Endothelial cell of umbilical vein (primary cell): ENCODE measurements around the gene TBATA. TPM values are rescaled to one million over a fixed set of nuclear protein-coding genes. Genes with fewer than 3 reads are reported as not detected.
"Not testable (repeated sequence)": the region's sequence is repeated elsewhere in the genome, so short reads cannot be mapped to it uniquely, and the experiment has no call there.

Experiments
- BruUV-seq: library from RNA; stranded (reverse); fragments of 400-500 nt; replicated peaks from 2 replicates; lab custom pipeline; 2021; lab: Mats Ljungman, UMichigan
- CTCF ChIA-PET: fragments of 300-600, 350-600 bp; sonication (Branson Sonifier 250); formaldehyde crosslinking; loops from one replicate; lab custom pipeline; 2021; ENCODE audit warnings: antibody characterized with exemption, inconsistent platforms; lab: Charles Lee
- POLR2A ChIA-PET: fragments of 300-600, 350-600 bp; sonication (Branson Sonifier 250); formaldehyde crosslinking; loops from one replicate; lab custom pipeline; 2021; ENCODE audit warnings: antibody characterized with exemption, inconsistent platforms; lab: Charles Lee
- DNase-seq: peaks from one replicate; pipeline ENCODE4 v3.0.0-alpha.2; 2011; ENCODE audit warnings: low read depth, low spot score
- FAIRE-seq: peaks from 2 replicates; lab custom pipeline; 2011; peaks lifted over from hg19 to GRCh38; lab: Jason Lieb, UNC
- H2AFZ ChIP-seq: 2 replicates; pipeline ENCODE4 v1.6.0; 2012; ENCODE audit warnings: low read depth, low read length, control low read depth, inconsistent platforms
- H3K27ac ChIP-seq: 2 replicates; pipeline ENCODE4 v1.5.1; 2011; ENCODE audit warnings: low read depth, mild to moderate bottlenecking, control low read depth, low read length, moderate library complexity; ENCODE audit not compliant: insufficient read depth
- H3K27me3 ChIP-seq, 2 experiments: 2 replicates each; pipeline versions ENCODE4 v1.6.0 to v1.6.1; 2011; ENCODE audit warnings: low read length in 2 of 2, mixed read lengths in 1 of 2; ENCODE audit not compliant: control insufficient read depth in 2 of 2, insufficient read depth in 2 of 2
- H3K36me3 ChIP-seq, 2 experiments: 2 replicates in 1 of 2; 3 replicates in 1 of 2; pipeline ENCODE4 v1.5.1; 2011; ENCODE audit warnings: low read length in 2 of 2, mild to moderate bottlenecking in 1 of 2, moderate library complexity in 1 of 2; ENCODE audit not compliant: control insufficient read depth in 2 of 2, insufficient read depth in 2 of 2; ENCODE audit errors: extremely low read depth in 1 of 2
- H3K4me1 ChIP-seq: 3 replicates; pipeline ENCODE4 v1.5.1; 2011; ENCODE audit warnings: mild to moderate bottlenecking, low read length; ENCODE audit not compliant: control insufficient read depth, insufficient read depth; ENCODE audit errors: extremely low read depth
- H3K4me2 ChIP-seq: 2 replicates; pipeline ENCODE4 v1.6.1; 2011; ENCODE audit warnings: low read length, control low read depth, mixed read lengths; ENCODE audit not compliant: insufficient read depth
- H3K4me3 ChIP-seq, 3 experiments: fragments of 200-600 bp in 1 of 3; sonication (generic), shearing (Covaris generic) in 1 of 3; replicated peaks in 1 of 3; 2 replicates each; pipeline ENCODE4 v1.5.1; 2011 to 2016; ENCODE audit warnings: control low read depth in 3 of 3, low read length in 3 of 3, mild to moderate bottlenecking in 2 of 3, inconsistent platforms in 1 of 3, low read depth in 1 of 3, moderate library complexity in 1 of 3; ENCODE audit not compliant: insufficient read depth in 1 of 3
- H3K79me2 ChIP-seq: 2 replicates; pipeline ENCODE4 v1.6.0; 2012; ENCODE audit warnings: low read length, inconsistent platforms; ENCODE audit not compliant: control insufficient read depth, insufficient read depth
- H3K9ac ChIP-seq: replicated peaks from 2 replicates; pipeline ENCODE3; 2011; ENCODE audit warnings: low read length, control low read depth; ENCODE audit not compliant: insufficient read depth; ENCODE audit errors: extremely low read depth
- H3K9me1 ChIP-seq: replicated peaks from 3 replicates; pipeline ENCODE4 v1.6.0; 2011; ENCODE audit warnings: mild to moderate bottlenecking, low read length; ENCODE audit not compliant: control insufficient read depth, insufficient read depth; ENCODE audit errors: extremely low read depth
- H3K9me3 ChIP-seq: replicated peaks from 2 replicates; pipeline ENCODE4 v1.5.1; 2012; ENCODE audit warnings: low read length, inconsistent platforms; ENCODE audit not compliant: control insufficient read depth, insufficient read depth
- H4K20me1 ChIP-seq: replicated peaks from 2 replicates; pipeline ENCODE3; 2011; ENCODE audit warnings: mild to moderate bottlenecking, low read length; ENCODE audit not compliant: control insufficient read depth, insufficient read depth; ENCODE audit errors: extremely low read depth
- GATA2 ChIP-seq: IDR thresholded peaks from 2 replicates; pipeline ENCODE4 v1.7.0; 2011; ENCODE audit warnings: low read depth, mild to moderate bottlenecking, moderate library complexity, mixed read lengths, low read length; ENCODE audit not compliant: insufficient read length, insufficient read depth
- JUN ChIP-seq: IDR thresholded peaks from 2 replicates; pipeline ENCODE4 v1.6.1; 2011; ENCODE audit warnings: borderline replicate concordance, low read depth; ENCODE audit not compliant: insufficient read length, insufficient read depth
- POLR2A ChIP-seq: IDR thresholded peaks from 2 replicates; pipeline ENCODE4 v1.6.1; 2012; ENCODE audit warnings: low read depth, mild to moderate bottlenecking, control low read depth, low read length
- dilution Hi-C: fragments of 300-500 bp; cut with MboI; formaldehyde crosslinking; loops from one replicate; pipeline ENCODE4 v1.15.0; 2019; ENCODE audit warnings: low sequenced_read_pairs; ENCODE audit not compliant: extremely low pct_ligation_motif_present
- intact Hi-C: fragments of 100-400 bp; cut with micrococcal nuclease; formaldehyde crosslinking; loops from one replicate; pipeline ENCODE4 v1.10.0; 2022
- polyA plus RNA-seq, 4 experiments: library from polyadenylated mRNA; depleted of rRNA in 3 of 4; stranded (reverse) in 3 of 4; unstranded in 1 of 4; fragments of >200 nt; gene quantifications; 2 replicates each; pipeline versions ENCODE4 v1.2.1 to v1.2.3, GENCODE V29; 2011 to 2012; ENCODE audit warnings: missing spikeins in 1 of 4
- total RNA-seq: library from RNA; stranded (reverse); gene quantifications from 2 replicates; pipeline ENCODE4 v1.2.3, GENCODE V29; 2021
- TF ChIP-seq, protein P1 (sequence below), 2 donors: IDR thresholded peaks; 1 replicate in 1 of 2; 2 replicates in 1 of 2; pipeline ENCODE4 v1.5.1; 2011; ENCODE audit warnings: low read length in 2 of 2, mild to moderate bottlenecking in 2 of 2, moderate library complexity in 2 of 2, control low read depth in 1 of 2, inconsistent platforms in 1 of 2, low read depth in 1 of 2; ENCODE audit not compliant: insufficient read depth in 1 of 2; ENCODE audit errors: extremely low read depth in 1 of 2

Gene TBATA
- total and polyA plus RNA-seq, 2 donors (not counting 3 experiments of a cell fraction or from before 2014, with no cell fraction given): not detected

DNA sequence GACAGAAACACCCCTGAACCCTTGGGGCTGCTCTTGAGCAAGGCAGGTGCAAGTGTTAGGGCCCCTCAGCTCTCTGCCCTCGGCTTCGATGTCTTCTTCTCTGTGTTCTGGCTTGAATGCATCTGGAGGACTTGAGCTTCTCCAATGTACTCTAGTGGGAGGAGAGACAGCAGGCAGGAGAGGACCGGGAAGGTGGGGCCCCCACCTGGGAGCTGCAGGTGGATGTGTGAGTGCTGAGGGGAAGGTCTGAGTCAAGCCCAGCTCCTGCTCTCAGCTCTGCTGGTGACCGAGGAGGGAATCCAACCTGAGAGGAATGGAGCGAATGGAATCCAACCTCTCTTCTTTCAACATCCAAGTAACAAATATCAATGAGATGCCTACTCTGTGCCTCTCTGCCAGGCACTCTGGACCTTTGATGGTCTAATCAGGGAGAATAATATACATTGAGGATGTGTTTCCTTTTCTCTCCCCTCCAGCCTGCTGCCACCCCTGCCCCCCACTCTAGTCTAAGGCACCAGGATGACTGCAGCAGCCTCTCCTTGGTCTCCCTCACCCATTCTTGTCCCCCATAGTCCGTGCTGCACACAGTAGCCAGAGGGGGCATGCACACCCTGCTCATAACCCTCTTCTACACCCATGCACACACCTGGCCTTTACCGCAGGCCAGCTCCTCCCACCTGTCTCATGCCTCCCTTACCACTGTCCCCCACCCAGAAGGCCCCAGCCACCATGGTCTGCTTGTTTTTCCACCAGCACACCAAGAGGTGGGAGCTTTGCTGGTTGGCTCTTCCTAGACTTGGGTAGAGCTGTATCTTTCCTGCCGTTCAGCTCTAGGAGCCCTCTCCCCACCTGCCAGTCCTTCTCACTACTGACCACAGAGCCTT, 13.6 kb downstream of the TBATA start:
- ChIA-PET POLR2A (no interaction called here), CTCF (no interaction called here)
- Histone ChIP-seq H3K79me2 (no peaks in the 10 kb centered on the region), H2AFZ (no peak overlapping the region), H3K36me3 (no peaks in the 10 kb centered on the region), H3K9me3 (no peaks in the 10 kb centered on the region), H3K9me1 (no peaks in the 10 kb centered on the region), H3K27me3 (peaks cover 3 to 4% of the 10 kb centered on the region in 2 experiments), H3K9ac (no peak overlapping the region), H3K4me2 (no peak overlapping the region), H3K4me3 (no peak overlapping the region), H3K4me1 (no peaks in the 10 kb centered on the region), H4K20me1 (no peaks in the 10 kb centered on the region), H3K27ac (no peak overlapping the region)
- intact Hi-C loops: no loop called here
- dilution Hi-C loops: no loop called here
- no TSS peak for BruUV-seq
- TF ChIP-seq, protein P1, sequence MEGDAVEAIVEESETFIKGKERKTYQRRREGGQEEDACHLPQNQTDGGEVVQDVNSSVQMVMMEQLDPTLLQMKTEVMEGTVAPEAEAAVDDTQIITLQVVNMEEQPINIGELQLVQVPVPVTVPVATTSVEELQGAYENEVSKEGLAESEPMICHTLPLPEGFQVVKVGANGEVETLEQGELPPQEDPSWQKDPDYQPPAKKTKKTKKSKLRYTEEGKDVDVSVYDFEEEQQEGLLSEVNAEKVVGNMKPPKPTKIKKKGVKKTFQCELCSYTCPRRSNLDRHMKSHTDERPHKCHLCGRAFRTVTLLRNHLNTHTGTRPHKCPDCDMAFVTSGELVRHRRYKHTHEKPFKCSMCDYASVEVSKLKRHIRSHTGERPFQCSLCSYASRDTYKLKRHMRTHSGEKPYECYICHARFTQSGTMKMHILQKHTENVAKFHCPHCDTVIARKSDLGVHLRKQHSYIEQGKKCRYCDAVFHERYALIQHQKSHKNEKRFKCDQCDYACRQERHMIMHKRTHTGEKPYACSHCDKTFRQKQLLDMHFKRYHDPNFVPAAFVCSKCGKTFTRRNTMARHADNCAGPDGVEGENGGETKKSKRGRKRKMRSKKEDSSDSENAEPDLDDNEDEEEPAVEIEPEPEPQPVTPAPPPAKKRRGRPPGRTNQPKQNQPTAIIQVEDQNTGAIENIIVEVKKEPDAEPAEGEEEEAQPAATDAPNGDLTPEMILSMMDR (IDR thresholded peaks at IDR 0.05; ENCODE audit: extremely low read depth in 1 of 2, insufficient read depth in 1 of 2, low read depth in 1 of 2, low read length in 2 of 2): no peak
- TF ChIP-seq JUN (no peak), POLR2A (no peak), GATA2 (no peak)
- DNase-seq: no peak
- no peak for FAIRE-seq

DNA sequence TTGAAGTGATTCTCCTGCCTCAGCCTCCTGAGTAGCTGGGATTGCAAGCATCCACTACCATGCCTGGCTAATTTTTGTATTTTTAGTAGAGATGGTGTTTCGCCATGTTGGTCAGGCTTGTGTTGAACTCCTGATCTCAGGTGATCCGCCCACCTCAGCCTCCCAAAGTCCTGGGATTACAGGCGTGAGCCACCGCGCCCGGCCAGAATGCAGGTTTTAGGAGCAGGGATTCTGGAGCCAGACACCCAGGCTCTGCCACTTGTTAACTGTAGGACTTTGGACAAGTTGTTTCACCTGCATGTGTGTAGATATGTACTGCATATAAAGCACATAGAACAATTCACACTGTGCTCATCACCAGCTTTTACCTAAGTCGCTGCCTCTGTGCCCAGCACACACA, 14.7 kb downstream of the TBATA start:
- POLR2A ChIA-PET, FAIRE-seq, dilution Hi-C loops: not testable (repeated sequence)

More for the DNA sequence above, 14.7 kb downstream of the TBATA start:
- H3K9me1 ChIP-seq, H3K27me3 ChIP-seq, BruUV-seq, H3K9ac ChIP-seq, H3K79me2 ChIP-seq, intact Hi-C loops, H3K9me3 ChIP-seq, H3K27ac ChIP-seq, H3K4me3 ChIP-seq, H3K4me1 ChIP-seq, DNase-seq, H4K20me1 ChIP-seq, H2AFZ ChIP-seq, H3K4me2 ChIP-seq, CTCF ChIA-PET, H3K36me3 ChIP-seq: not testable (repeated sequence)
